HG03135 (cell line): Measurements from ENCODE around the gene TLE5.
"Not testable (repeated sequence)": the region's sequence is repeated elsewhere in the genome, so short reads cannot be mapped to it uniquely, and the experiment has no call there.

Experiments used
- ATAC-seq: cut with Tn5 transposase; IDR thresholded peaks from one replicate; pipeline ENCODE4 v1.9.1; 2021; ENCODE audit warnings: mild to moderate bottlenecking, moderate library complexity; ENCODE audit not compliant: unreplicated experiment

The TLE5 gene

GRCh38 chr19:3064011-3064330 lies 1.7 kb upstream of the TLE5 start:
- ATAC-seq, result no peak

GRCh38 chr19:3061182-3062161 lies 823 bp downstream of the TLE5 start:
- no peak for ATAC-seq

- no peak for ATAC-seq
Observed at GRCh38 chr19:3060857-3061181, 1.5 kb downstream of the TLE5 start.

GRCh38 chr19:3059653-3060052 lies 2.6 kb downstream of the TLE5 start:
- no peak for ATAC-seq

- ATAC-seq, result no peak
Observed at GRCh38 chr19:3058821-3059314, 3.4 kb downstream of the TLE5 start.

GRCh38 chr19:3058009-3058820 lies 4.1 kb downstream of the TLE5 start:
- no peak for ATAC-seq

- ATAC-seq, result no peak
Observed at GRCh38 chr19:3057275-3057714, 5.0 kb downstream of the TLE5 start.

GRCh38 chr19:3056417-3057088 lies 5.7 kb downstream of the TLE5 start:
- ATAC-seq, result no peak

GRCh38 chr19:3055741-3056416 lies 6.4 kb downstream of the TLE5 start:
- no peak for ATAC-seq

- ATAC-seq, result no peak
Observed at GRCh38 chr19:3054972-3055740, 7.1 kb downstream of the TLE5 start.

- no peak for ATAC-seq
Observed at GRCh38 chr19:3054265-3054971, 7.9 kb downstream of the TLE5 start.

- ATAC-seq, result no peak
Observed at GRCh38 chr19:3053780-3054179, 8.5 kb downstream of the TLE5 start.

- no peak for ATAC-seq
Observed at GRCh38 chr19:3053218-3053621, 9.1 kb downstream of the TLE5 start.

GRCh38 chr19:3050016-3050415 lies 12.3 kb downstream of the TLE5 start:
- ATAC-seq, result not testable (repeated sequence)

- ATAC-seq, result no peak
Observed at GRCh38 chr19:3049089-3049488, 13.2 kb downstream of the TLE5 start.

- ATAC-seq, result no peak
Observed at GRCh38 chr19:3048190-3048533, 14.1 kb downstream of the TLE5 start.

GRCh38 chr19:3047496-3048189 lies 14.7 kb downstream of the TLE5 start:
- ATAC-seq, result no peak

GRCh38 chr19:3046698-3047495 lies 15.4 kb downstream of the TLE5 start:
- ATAC-seq, result no peak
